Fibroblast of the aortic adventitia (primary cell): Measurements from ENCODE around the gene COX8A. TPM values are rescaled to one million over a fixed set of nuclear protein-coding genes. Genes with fewer than 3 reads are reported as not detected.

Experiments
- DNase-seq: peaks from one replicate; pipeline ENCODE4 v3.0.0-alpha.2; 2010; ENCODE audit warnings: low read depth
- H3K4me3 ChIP-seq: 2 replicates; pipeline ENCODE4 v1.5.1; 2011; ENCODE audit warnings: low read depth, mild to moderate bottlenecking, control low read depth, low read length, moderate library complexity
- total RNA-seq: library from RNA; depleted of rRNA; stranded (reverse); fragments of >200 nt; gene quantifications from 2 replicates; pipeline ENCODE4 v1.2.3, GENCODE V29; 2012; ENCODE audit warnings: low replicate concordance
- TF ChIP-seq, protein P1 (sequence below): IDR thresholded peaks from 2 replicates; pipeline ENCODE4 v1.5.1; 2011; ENCODE audit warnings: mild to moderate bottlenecking, low read length, control low read depth, inconsistent platforms; ENCODE audit not compliant: insufficient read depth

COX8A gene
- total RNA-seq, 1 donor, result 252 TPM

DNA sequence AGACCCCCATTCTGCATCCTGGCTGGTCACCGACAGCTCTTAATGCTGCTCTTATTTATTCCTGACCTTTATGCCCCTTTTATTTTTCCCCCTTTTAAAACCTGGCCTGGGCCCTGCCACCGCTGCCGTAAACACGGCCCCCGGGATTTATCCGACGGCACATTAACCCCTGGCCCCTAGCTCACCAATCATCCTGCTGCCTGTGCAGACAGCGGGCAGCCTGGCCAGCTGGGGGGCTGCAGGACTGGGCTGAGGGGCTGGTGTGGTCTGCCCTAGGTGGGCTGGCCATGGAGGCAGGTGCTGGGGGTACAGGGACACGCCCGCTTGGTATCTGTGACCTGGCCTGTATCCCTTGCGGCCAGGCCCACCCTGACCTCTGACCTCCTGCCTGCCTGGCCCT, 39.9 kb downstream of the COX8A start:
- DNase-seq, result no peak
- TF ChIP-seq, protein P1, sequence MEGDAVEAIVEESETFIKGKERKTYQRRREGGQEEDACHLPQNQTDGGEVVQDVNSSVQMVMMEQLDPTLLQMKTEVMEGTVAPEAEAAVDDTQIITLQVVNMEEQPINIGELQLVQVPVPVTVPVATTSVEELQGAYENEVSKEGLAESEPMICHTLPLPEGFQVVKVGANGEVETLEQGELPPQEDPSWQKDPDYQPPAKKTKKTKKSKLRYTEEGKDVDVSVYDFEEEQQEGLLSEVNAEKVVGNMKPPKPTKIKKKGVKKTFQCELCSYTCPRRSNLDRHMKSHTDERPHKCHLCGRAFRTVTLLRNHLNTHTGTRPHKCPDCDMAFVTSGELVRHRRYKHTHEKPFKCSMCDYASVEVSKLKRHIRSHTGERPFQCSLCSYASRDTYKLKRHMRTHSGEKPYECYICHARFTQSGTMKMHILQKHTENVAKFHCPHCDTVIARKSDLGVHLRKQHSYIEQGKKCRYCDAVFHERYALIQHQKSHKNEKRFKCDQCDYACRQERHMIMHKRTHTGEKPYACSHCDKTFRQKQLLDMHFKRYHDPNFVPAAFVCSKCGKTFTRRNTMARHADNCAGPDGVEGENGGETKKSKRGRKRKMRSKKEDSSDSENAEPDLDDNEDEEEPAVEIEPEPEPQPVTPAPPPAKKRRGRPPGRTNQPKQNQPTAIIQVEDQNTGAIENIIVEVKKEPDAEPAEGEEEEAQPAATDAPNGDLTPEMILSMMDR, result no peak
- H3K4me3 ChIP-seq, result no peak overlapping the region

DNA sequence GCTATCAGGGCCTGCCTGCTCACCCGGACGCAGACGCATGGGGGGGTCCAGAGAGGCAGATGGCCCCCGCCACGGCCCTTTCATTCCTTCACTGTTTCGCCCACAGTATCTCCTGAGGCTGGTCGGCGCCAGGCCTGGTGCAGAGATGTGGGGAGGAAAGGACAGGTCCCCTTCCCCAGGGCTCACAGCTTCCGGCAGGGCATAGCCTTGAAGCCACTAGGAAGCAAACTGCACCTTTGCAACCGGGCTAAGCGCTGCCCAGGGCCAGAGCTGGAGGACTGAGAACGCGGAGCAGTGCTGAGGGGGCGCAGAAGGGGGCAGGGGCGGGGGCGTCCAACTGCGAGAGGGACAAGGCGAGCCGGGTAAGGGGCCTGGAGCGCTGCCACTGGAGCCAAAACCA, 41.1 kb downstream of the COX8A start:
- DNase-seq, result no peak
- H3K4me3 ChIP-seq, result no peak overlapping the region
- TF ChIP-seq, protein P1, result no peak

DNA sequence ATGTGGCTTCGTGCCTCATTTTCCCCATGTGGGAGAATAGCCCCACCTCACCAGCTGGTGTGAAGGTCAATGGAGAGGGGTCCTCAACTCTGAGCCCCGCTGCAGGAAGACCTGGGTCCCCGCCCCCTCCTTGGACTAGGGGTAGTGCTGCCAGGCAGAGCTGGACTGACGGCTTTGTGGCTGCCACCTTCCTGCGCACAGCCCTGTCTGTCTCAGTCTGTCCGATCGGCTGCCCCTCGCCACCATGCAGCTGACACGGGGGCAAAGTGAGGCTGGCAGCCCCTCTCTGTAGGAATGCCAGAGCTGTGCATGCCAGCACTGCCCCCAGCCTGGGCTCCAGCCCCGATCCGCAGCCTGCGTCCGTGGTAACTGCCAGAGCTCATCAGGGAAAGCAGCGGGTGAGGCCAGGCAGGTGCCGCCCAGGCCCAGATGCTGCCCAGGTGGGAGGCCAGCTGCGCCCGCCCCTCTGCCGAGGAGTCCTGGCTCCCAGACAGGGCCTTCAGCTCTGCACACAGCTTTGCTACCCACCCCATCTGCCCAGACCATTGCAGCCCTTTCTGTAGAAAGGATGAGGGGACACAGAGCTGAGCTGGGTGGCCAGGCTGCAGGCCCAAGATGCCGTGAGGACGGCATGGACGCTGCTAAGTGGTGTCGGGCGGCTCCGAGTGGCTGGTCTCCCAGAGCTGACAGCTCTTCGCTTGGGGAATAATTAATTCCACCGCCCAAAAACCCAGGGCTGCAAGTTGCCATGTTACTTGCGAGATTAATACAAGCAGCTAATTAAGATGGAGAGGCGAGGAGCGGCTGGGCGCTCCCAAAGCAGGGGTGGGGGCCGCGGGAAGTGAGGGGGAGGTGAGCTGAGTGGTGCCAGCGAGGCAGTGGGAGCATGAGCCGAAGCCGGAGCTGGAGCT, 41.8 kb downstream of the COX8A start:
- TF ChIP-seq, protein P1, result no peak
- H3K4me3 ChIP-seq, result no peak overlapping the region
- no peak for DNase-seq

DNA sequence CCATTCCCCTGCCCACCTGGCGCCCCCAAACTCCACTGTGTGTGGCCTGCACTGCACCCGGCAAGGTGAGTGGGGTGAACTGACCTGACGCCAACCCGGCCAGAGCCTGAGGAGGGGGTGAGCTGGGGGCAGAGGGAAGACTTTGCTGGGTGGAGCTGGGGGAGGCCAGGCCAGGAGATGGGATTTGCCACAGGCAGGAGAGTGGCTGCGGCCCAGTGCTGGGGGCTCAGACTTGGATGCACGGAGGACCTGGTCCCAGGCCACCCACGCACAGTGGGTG, 43.5 kb downstream of the COX8A start:
- no peak overlapping the region for H3K4me3 ChIP-seq
- TF ChIP-seq, protein P1, result no peak
- DNase-seq, result no peak

DNA sequence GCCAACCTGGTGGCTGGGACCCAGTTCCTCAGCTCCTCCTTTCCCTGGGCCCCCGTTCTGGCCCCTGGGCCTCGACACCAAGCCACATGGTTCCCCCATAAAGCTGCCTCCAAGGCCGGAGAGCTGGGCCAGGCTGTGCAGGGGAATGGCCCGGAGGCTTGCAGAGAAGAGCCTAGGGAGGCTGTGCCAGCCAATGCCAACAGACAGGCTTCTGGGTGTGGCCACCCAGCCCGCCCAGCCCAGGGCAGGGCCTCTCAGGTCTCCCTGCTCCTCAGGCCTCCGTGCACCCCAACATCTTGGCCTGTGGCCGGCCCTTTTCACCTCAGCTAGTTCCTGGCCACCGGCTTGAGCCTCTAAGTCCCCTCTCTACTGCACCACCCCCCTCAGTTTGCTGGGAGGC, 43.9 kb downstream of the COX8A start:
- TF ChIP-seq, protein P1, result no peak
- no peak for DNase-seq
- no peak overlapping the region for H3K4me3 ChIP-seq

DNA sequence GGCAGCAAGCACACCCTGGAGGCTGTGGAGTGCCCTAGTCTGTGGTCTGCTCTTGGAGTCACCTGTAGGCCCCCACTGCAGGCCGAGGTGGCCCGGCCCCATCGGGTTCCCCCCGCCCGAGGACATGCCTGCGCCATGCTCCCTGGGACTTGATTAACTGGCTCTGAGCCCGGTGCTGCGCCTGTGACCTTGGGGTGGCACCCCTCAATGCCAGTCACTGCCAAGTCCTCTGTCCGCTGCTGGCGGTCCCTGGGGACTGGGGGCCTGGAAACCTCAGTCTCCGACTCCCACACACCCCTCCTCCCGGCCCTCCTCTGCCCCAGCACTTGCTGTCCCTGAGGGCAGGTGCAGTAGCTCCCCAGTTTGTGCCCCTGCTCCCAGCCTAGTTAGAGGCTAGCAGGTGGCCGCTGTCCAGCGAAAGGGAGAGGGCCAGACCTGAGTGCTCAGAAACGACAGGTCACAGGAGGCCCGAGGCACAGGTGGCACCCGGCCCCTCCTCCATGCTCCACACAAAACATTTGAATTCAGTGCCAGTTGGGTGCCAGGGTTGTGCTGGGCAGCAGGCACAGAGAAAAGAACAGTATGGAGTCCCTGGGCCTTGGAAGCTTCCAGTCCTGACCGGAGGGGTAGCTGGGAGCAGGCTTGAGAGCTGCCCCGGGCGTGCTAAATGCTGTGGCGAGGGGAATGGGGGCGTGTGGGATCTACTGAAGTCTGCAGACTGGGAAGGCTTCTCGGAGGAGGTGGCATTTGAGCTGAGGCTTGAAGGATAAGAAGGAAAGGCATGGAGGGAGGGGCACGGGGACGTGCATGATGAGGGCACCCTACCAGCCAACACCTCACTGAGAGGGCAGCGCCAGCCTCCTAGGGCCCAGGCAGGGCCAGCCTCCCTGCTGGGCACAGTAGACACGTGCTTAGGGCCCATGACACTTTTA, 45.0 kb downstream of the COX8A start:
- DNase-seq, result no peak
- H3K4me3 ChIP-seq, result no peak overlapping the region
- TF ChIP-seq, protein P1, result no peak
